Progenitor cell of endocrine pancreas (in vitro differentiated cells): Measurements from ENCODE around the gene PTH1R. TPM values are rescaled to one million over a fixed set of nuclear protein-coding genes. Genes with fewer than 3 reads are reported as not detected.

ENCODE experiments used
- DNase-seq: peaks from one replicate; pipeline ENCODE4 v3.0.0; 2021; ENCODE audit warnings: low spot score; ENCODE audit not compliant: unreplicated experiment
- H3K27ac Mint-ChIP-seq: 2 replicates; pipeline ENCODE4 v1.8.0; 2021; ENCODE audit warnings: mild to moderate bottlenecking, moderate library complexity, mixed read lengths
- H3K27me3 Mint-ChIP-seq: 2 replicates; pipeline ENCODE4 v1.8.0; 2021; ENCODE audit warnings: mixed read lengths
- H3K36me3 Mint-ChIP-seq: 2 replicates; pipeline ENCODE4 v1.8.0; 2022; ENCODE audit warnings: mixed read lengths; ENCODE audit not compliant: insufficient read depth
- H3K4me1 Mint-ChIP-seq: 2 replicates; pipeline ENCODE4 v1.8.0; 2021; ENCODE audit warnings: low read depth, mixed read lengths
- H3K4me3 Mint-ChIP-seq: 2 replicates; pipeline ENCODE4 v1.8.0; 2021; ENCODE audit warnings: low read depth, mild to moderate bottlenecking, moderate library complexity, mixed read lengths
- H3K9me3 Mint-ChIP-seq: 2 replicates; pipeline ENCODE4 v1.8.0; 2021; ENCODE audit warnings: low read depth, mixed read lengths
- CTCF ChIP-seq: fragments of 200-600 bp; sonication (generic); IDR thresholded peaks from one replicate; pipeline ENCODE4 v1.5.0; 2021; ENCODE audit warnings: antibody characterized with exemption, mild to moderate bottlenecking; ENCODE audit not compliant: unreplicated experiment
- total RNA-seq: library from RNA; stranded (reverse); gene quantifications from 2 replicates; pipeline ENCODE4 v1.2.1, GENCODE V29; 2021

PTH1R gene
- total RNA-seq, 1 donor from 2014 or later, result 0.26 TPM

DNA sequence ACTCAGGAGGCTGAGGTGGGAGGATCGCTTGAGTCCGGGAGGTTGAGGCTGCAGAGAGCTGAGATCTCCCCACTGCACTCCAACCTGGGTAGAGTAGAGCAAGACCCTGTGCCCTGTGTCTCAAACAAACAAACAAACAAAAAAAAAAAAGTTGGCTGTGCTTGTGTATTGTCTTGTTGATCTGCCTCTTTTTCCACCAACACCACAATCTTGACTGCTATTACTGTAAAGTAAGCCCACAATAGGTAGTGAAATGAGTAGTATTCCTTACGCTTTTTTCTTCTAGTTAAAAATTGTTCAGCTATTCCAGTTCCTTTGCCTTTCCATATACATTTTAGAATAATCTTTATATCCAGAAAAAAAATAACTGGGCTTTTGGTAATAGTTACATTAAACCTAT is 35.5 kb downstream of the PTH1R start:
- Mint-ChIP-seq H3K27ac (no peak overlapping the region), H3K36me3 (peaks cover 14% of the 10 kb centered on the region), H3K9me3 (peaks cover 4% of the 10 kb centered on the region), H3K27me3 (no peaks in the 10 kb centered on the region), H3K4me3 (no peak overlapping the region), H3K4me1 (no peaks in the 10 kb centered on the region)
- no peak for TF ChIP-seq CTCF
- no peak for DNase-seq

DNA sequence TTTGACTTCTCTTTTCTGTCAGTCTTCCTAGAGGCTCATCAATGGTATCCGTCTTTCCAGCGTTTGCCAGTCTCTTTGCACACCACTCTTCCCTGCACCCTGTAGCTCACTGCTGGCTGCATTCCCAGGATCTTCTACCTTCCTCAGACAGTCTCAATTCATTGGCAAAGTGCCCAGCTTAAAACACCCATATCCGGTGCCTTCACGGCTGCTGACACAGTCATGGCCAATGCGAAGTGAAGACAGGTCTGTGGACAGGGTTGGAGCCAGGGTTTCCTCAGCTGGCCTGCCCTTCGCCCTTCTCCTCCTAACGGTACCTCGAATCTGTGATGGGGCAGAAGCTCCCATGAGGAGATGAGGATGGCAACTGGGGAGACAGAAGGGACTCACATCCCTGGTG is 36.1 kb downstream of the PTH1R start:
- H3K4me3 Mint-ChIP-seq, result no peak overlapping the region
- TF ChIP-seq CTCF, result no peak
- no peaks in the 10 kb centered on the region for H3K4me1 Mint-ChIP-seq
- peaks cover 21% of the 10 kb centered on the region for H3K36me3 Mint-ChIP-seq
- H3K27me3 Mint-ChIP-seq, result no peaks in the 10 kb centered on the region
- no peak for DNase-seq
- peaks cover 6% of the 10 kb centered on the region for H3K9me3 Mint-ChIP-seq
- no peak overlapping the region for H3K27ac Mint-ChIP-seq

DNA sequence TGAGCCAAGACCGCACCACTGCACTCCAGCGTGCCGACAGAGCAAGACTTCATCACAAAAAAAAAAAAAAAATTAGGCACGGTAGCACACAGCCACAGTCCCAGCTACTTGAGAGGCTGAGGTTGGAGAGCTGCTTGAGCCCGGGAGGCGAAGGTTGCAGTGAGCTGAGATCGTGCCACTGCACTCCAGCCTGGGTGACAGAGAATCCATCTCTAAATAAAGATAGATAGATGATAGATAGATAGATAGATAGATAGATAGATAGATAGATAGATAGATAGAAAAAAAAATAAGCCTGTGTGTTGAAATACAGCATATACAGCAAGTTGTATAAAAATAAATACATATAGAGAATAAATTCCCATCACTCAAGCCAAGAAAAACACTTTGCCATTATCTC is 37.3 kb downstream of the PTH1R start:
- H3K27me3 Mint-ChIP-seq, result no peaks in the 10 kb centered on the region
- H3K9me3 Mint-ChIP-seq, result peaks cover 7% of the 10 kb centered on the region
- DNase-seq, result no peak
- H3K4me3 Mint-ChIP-seq, result no peak overlapping the region
- no peak overlapping the region for H3K27ac Mint-ChIP-seq
- H3K36me3 Mint-ChIP-seq, result peaks cover 30% of the 10 kb centered on the region
- TF ChIP-seq CTCF, result no peak
- H3K4me1 Mint-ChIP-seq, result no peaks in the 10 kb centered on the region

DNA sequence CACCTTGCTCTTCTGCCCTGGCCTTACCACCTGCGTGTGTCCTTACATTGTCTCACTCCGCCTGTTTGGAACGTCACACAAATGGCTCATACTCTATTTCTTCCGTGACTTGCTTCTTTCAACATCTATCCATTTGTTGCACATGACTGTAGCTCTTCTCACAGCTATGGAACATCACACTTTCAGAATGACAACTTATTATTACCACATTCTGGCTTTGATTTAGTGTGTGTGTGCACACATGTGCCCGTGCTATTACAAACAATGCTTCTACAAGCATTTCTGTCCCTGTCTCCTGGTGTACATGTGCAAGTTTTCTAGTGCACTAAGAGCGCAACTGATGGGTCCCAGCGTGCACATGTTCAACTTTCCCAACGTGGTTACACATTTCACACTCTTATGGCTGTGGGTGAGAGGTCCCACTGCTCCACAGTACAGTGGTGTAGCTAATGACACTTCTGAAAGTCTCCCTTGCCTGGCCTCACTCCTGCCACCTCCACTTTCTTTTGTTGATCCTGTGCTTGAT is 37.8 kb downstream of the PTH1R start:
- H3K36me3 Mint-ChIP-seq, result peaks cover 35% of the 10 kb centered on the region
- H3K27ac Mint-ChIP-seq, result no peak overlapping the region
- H3K4me1 Mint-ChIP-seq, result no peaks in the 10 kb centered on the region
- no peaks in the 10 kb centered on the region for H3K27me3 Mint-ChIP-seq
- H3K4me3 Mint-ChIP-seq, result no peak overlapping the region
- peaks cover 7% of the 10 kb centered on the region for H3K9me3 Mint-ChIP-seq
- TF ChIP-seq CTCF, result no peak
- no peak for DNase-seq

DNA sequence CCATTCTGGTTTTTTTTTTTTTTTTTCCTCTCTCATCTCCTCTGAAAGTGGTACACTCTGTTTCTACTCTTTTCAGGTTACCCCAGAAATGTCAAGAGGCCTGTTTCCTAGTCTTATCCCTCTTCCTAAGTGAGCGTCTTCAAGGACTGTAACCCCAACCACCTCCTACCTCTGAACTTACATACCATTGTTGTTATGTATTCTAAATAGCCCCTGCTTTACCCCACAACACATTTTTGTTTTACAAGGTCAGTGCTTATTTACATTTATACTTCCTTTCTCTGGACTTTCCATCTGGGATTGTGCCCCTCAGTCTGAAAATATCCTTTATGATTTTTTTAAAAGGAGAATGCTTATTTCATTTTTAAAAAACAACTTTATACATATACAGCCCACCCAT is 38.8 kb downstream of the PTH1R start:
- DNase-seq, result no peak
- Mint-ChIP-seq H3K36me3 (peaks cover 38% of the 10 kb centered on the region), H3K27me3 (no peaks in the 10 kb centered on the region), H3K4me3 (no peak overlapping the region), H3K9me3 (peaks cover 7% of the 10 kb centered on the region), H3K27ac (no peak overlapping the region), H3K4me1 (no peaks in the 10 kb centered on the region)
- no peak for TF ChIP-seq CTCF
